Sigmoid colon (tissue), 4 donors: ENCODE results near the gene PARP14.

ENCODE experiments used
- CTCF ChIP-seq, 4 experiments: fragments of 450-650 bp in 3 of 4; fragments of 200-600 bp in 1 of 4; IDR thresholded peaks; one replicate each; pipeline ENCODE4 v1.5.1; 2016 to 2019; ENCODE audit warnings: antibody characterized with exemption in 4 of 4, mild to moderate bottlenecking in 3 of 4, moderate library complexity in 2 of 4
- POLR2AphosphoS5 ChIP-seq, 4 donors: sonication (generic); formaldehyde crosslinking; IDR thresholded peaks; one replicate each; pipeline ENCODE4 v1.6.1; 2017; ENCODE audit warnings: antibody characterized with exemption in 4 of 4

- TF ChIP-seq POLR2AphosphoS5 (IDR thresholded peaks at IDR 0.05) (no peak), CTCF (IDR thresholded peaks at IDR 0.05) (no peak)
Measured at GRCh38 chr3:122770521-122771202, 90.0 kb downstream of the PARP14 start.
